ENCODE results near the gene CSTF3.
"Not testable (repeated sequence)": the region's sequence is repeated elsewhere in the genome, so short reads cannot be mapped to it uniquely, and the experiment has no call there.

The CSTF3 gene

DNA sequence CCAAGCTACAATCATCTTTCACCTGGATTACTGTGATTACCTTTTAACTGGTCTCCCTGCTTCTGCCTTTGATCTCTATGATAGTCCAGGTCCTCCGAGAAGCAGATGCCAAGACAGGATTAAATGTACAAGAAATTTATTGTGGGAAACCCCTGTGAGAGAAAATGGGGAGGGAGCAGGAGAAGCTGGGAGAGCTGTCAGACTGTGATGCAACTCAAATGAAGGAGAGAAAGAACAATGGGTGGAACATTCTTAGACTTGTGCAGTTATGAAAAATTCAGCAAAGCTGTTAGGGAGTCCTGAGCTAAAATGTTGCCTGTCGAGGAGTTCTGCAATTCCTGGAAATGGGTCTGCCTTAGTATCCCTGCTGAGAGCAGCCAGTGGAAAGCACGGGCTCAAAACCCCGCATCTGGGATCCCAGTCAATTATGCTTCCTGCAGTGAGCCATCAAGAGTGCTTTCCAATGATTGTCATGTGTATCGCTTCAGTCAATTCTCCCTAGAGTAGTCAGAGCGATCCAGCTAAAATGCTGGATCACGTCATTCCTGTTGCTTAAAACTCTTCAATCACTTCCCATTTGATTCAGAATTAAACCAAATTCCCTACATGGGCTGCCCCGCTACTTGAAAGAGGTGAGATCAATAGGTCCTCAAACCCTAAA, 16.5 kb upstream of the CSTF3 start:
- H3K9me3 ChIP-seq (ENCODE audit: insufficient read depth, low read length, severe bottlenecking), result no peaks in the 10 kb centered on the region
- H3K4me1 ChIP-seq (ENCODE audit: insufficient read depth, low read length), result peaks cover 18% of the 10 kb centered on the region
- DNase-seq, result no peak
- H2AFZ ChIP-seq (ENCODE audit: low read depth, low read length), result no peak overlapping the region
- ATAC-seq (ENCODE audit: insufficient read depth, low read depth), result no peak
- H3K9ac ChIP-seq (ENCODE audit: low read depth, low read length), result no peak overlapping the region
- no peak for TF ChIP-seq EZH2 (IDR thresholded peaks at IDR 0.05; ENCODE audit: borderline replicate concordance, low read depth, low read length, severe bottlenecking)
- no peaks in the 10 kb centered on the region for H3K27me3 ChIP-seq (ENCODE audit: insufficient read depth, low read length, poor library complexity)
- no peak overlapping the region for H3K27ac ChIP-seq (ENCODE audit: low read length)
- H3K4me3 ChIP-seq (ENCODE audit: low read depth in 1 of 2, low read length in 2 of 2), result no peak overlapping the region
- H3K36me3 ChIP-seq (ENCODE audit: insufficient read depth, low read length), result no peaks in the 10 kb centered on the region
- H4K20me1 ChIP-seq (ENCODE audit: insufficient read depth, low read length), result no peaks in the 10 kb centered on the region
- no peak overlapping the region for H3K4me2 ChIP-seq (ENCODE audit: insufficient read depth, low read length)
- no peaks in the 10 kb centered on the region for H3K79me2 ChIP-seq (ENCODE audit: insufficient read depth, low read length)

DNA sequence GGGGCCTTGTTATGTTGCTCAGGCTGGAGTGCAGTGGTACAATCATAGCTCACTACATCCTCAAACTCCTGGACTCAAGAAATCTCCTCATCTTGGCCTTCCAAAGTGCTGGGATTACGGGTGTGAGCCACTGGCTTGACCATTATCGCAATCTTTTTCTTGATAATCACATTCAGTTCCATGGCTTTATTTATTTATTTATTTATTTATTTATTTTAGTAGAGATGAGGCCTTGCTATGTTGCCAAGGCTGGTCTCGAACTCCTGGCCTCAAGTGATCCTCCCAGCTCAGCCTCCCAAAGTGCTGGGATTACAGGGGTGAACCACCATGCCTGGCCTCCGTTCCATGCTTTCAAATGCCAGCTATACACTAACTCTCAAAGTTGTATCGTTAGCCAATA, 15.5 kb upstream of the CSTF3 start:
- H3K36me3 ChIP-seq (ENCODE audit: insufficient read depth, low read length); H3K27me3 ChIP-seq (ENCODE audit: insufficient read depth, low read length, poor library complexity); H3K4me3 ChIP-seq (ENCODE audit: low read depth in 1 of 2, low read length in 2 of 2); H2AFZ ChIP-seq (ENCODE audit: low read depth, low read length); ATAC-seq (ENCODE audit: insufficient read depth, low read depth); H3K9me3 ChIP-seq (ENCODE audit: insufficient read depth, low read length, severe bottlenecking); H4K20me1 ChIP-seq (ENCODE audit: insufficient read depth, low read length); DNase-seq; H3K79me2 ChIP-seq (ENCODE audit: insufficient read depth, low read length); H3K27ac ChIP-seq (ENCODE audit: low read length); H3K9ac ChIP-seq (ENCODE audit: low read depth, low read length); H3K4me2 ChIP-seq (ENCODE audit: insufficient read depth, low read length): not testable (repeated sequence)
- peaks cover 18% of the 10 kb centered on the region for H3K4me1 ChIP-seq (ENCODE audit: insufficient read depth, low read length)

DNA sequence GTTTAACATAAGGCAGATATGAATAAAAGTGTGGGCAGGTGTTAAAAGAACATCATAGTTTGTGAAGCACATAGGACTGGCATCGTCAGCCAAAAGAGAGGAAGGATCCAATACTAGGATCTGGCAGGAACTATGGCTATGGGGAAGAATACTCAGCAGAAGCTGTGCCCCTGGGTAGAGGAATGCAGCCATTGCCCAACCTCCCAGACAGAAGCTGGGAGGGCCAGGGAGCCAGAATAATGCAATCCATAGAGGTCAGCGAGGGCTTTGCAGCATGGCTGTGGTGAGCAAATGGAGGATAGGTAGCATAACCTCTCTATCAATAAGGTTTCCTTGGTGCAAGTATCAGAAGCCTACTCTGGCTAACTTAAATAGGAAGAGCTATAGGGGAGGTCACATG, 11.7 kb upstream of the CSTF3 start:
- no peak overlapping the region for H3K4me2 ChIP-seq (ENCODE audit: insufficient read depth, low read length)
- no peaks in the 10 kb centered on the region for H3K9me3 ChIP-seq (ENCODE audit: insufficient read depth, low read length, severe bottlenecking)
- no peak for TF ChIP-seq EZH2 (IDR thresholded peaks at IDR 0.05; ENCODE audit: borderline replicate concordance, low read depth, low read length, severe bottlenecking)
- TF ChIP-seq, protein P1, sequence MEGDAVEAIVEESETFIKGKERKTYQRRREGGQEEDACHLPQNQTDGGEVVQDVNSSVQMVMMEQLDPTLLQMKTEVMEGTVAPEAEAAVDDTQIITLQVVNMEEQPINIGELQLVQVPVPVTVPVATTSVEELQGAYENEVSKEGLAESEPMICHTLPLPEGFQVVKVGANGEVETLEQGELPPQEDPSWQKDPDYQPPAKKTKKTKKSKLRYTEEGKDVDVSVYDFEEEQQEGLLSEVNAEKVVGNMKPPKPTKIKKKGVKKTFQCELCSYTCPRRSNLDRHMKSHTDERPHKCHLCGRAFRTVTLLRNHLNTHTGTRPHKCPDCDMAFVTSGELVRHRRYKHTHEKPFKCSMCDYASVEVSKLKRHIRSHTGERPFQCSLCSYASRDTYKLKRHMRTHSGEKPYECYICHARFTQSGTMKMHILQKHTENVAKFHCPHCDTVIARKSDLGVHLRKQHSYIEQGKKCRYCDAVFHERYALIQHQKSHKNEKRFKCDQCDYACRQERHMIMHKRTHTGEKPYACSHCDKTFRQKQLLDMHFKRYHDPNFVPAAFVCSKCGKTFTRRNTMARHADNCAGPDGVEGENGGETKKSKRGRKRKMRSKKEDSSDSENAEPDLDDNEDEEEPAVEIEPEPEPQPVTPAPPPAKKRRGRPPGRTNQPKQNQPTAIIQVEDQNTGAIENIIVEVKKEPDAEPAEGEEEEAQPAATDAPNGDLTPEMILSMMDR (IDR thresholded peaks at IDR 0.05; ENCODE audit: borderline replicate concordance, extremely low read depth, low read length, poor library complexity, severe bottlenecking), result no peak
- no peaks in the 10 kb centered on the region for H3K4me1 ChIP-seq (ENCODE audit: insufficient read depth, low read length)
- H4K20me1 ChIP-seq (ENCODE audit: insufficient read depth, low read length), result no peaks in the 10 kb centered on the region
- H3K36me3 ChIP-seq (ENCODE audit: insufficient read depth, low read length), result no peaks in the 10 kb centered on the region
- no peaks in the 10 kb centered on the region for H3K27me3 ChIP-seq (ENCODE audit: insufficient read depth, low read length, poor library complexity)
- peaks cover 2% of the 10 kb centered on the region; the same call in 1 of the 2 replicates for H3K79me2 ChIP-seq (ENCODE audit: insufficient read depth, low read length)
- DNase-seq, result no peak
- no peak overlapping the region for H3K4me3 ChIP-seq (ENCODE audit: low read depth in 1 of 2, low read length in 2 of 2)
- ATAC-seq (ENCODE audit: insufficient read depth, low read depth), result no peak
- no peak overlapping the region for H3K9ac ChIP-seq (ENCODE audit: low read depth, low read length)
- no peak overlapping the region for H2AFZ ChIP-seq (ENCODE audit: low read depth, low read length)
- H3K27ac ChIP-seq (ENCODE audit: low read length), result no peak overlapping the region

DNA sequence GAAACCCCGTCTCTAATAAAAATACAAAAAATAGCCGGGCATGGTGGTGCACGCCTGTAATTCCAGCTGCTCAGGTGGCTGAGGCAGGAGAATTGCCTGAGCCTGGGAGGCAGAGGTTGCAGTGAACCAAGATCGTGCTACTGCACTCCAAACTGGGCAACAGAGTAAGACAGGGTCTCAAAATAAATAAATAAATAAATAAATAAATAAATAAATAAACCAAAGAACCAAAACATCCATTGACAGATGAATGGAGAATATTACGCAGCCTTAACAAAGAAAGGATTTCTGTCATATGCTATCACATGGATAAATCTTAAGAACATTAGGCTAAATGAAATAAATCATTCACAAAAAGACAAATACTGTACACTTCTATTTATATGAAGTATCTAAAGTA, 11.1 kb upstream of the CSTF3 start:
- Histone ChIP-seq H3K27me3 (ENCODE audit: insufficient read depth, low read length, poor library complexity) (no peaks in the 10 kb centered on the region), H3K9ac (ENCODE audit: low read depth, low read length) (no peak overlapping the region), H3K4me2 (ENCODE audit: insufficient read depth, low read length) (no peak overlapping the region), H3K36me3 (ENCODE audit: insufficient read depth, low read length) (no peaks in the 10 kb centered on the region), H4K20me1 (ENCODE audit: insufficient read depth, low read length) (no peaks in the 10 kb centered on the region), H3K27ac (ENCODE audit: low read length) (no peak overlapping the region), H3K4me1 (ENCODE audit: insufficient read depth, low read length) (no peaks in the 10 kb centered on the region), H2AFZ (ENCODE audit: low read depth, low read length) (no peak overlapping the region), H3K4me3 (ENCODE audit: low read depth in 1 of 2, low read length in 2 of 2) (no peak overlapping the region), H3K79me2 (ENCODE audit: insufficient read depth, low read length) (peaks cover 7% of the 10 kb centered on the region), H3K9me3 (ENCODE audit: insufficient read depth, low read length, severe bottlenecking) (no peaks in the 10 kb centered on the region)
- no peak for ATAC-seq (ENCODE audit: insufficient read depth, low read depth)
- TF ChIP-seq, protein P1 (IDR thresholded peaks at IDR 0.05; ENCODE audit: borderline replicate concordance, extremely low read depth, low read length, poor library complexity, severe bottlenecking), result no peak
- TF ChIP-seq EZH2 (IDR thresholded peaks at IDR 0.05; ENCODE audit: borderline replicate concordance, low read depth, low read length, severe bottlenecking), result no peak
- DNase-seq, result no peak

Measured in DND-41 (cell line).